Body of pancreas (tissue), 4 donors: ENCODE data around the gene BCAS4. TPM values are rescaled to one million over a fixed set of nuclear protein-coding genes. Genes with fewer than 3 reads are reported as not detected.

Experiments
- ATAC-seq: fragments of 150-250 bp; one replicate; pipeline ENCODE4 v1.9.1; 2016
- DNase-seq, 4 donors: peaks; one replicate each; pipeline ENCODE4 v3.0.0-alpha.2; 2019
- H3K27ac ChIP-seq, 4 donors: fragments of 200-600 bp; sonication (generic); 1 replicate in 3 of 4; 2 replicates in 1 of 4; pipeline versions ENCODE4 v1.5.1 to v1.6.1; 2016 to 2019; ENCODE audit warnings: mild to moderate bottlenecking in 1 of 4, mixed read lengths in 1 of 4, moderate library complexity in 1 of 4
- H3K27me3 ChIP-seq, 2 donors: fragments of 200-600 bp; sonication (generic); one replicate each; pipeline ENCODE4 v1.6.0; 2016; ENCODE audit warnings: mild to moderate bottlenecking in 1 of 2
- H3K36me3 ChIP-seq, 2 donors: fragments of 200-600 bp; sonication (generic); replicated peaks in 1 of 2; 2 replicates each; pipeline ENCODE4 v1.5.1; 2016; ENCODE audit warnings: low read depth in 2 of 2; ENCODE audit not compliant: insufficient read depth in 1 of 2
- H3K4me1 ChIP-seq: fragments of 200-600 bp; sonication (generic); one replicate; pipeline ENCODE4 v1.6.0; 2016
- H3K4me3 ChIP-seq, 2 donors: fragments of 200-600 bp; sonication (generic); 1 replicate in 1 of 2; 2 replicates in 1 of 2; pipeline ENCODE4 v1.5.1; 2016 to 2019
- H3K9me3 ChIP-seq, 3 donors: fragments of 200-600 bp; sonication (generic); 1 replicate in 2 of 3; 2 replicates in 1 of 3; pipeline ENCODE4 v1.5.1; 2016
- CTCF ChIP-seq, 7 experiments: fragments of 450-650 bp in 4 of 7; fragments of 200-600 bp in 3 of 7; sonication (generic) in 3 of 7; IDR thresholded peaks; one replicate each; pipeline ENCODE4 v1.5.1; 2016 to 2019; ENCODE audit warnings: antibody characterized with exemption in 7 of 7
- POLR2A ChIP-seq, 3 donors: fragments of 450-650 bp; IDR thresholded peaks; one replicate each; pipeline ENCODE4 v1.6.1; 2016; ENCODE audit warnings: antibody characterized with exemption in 3 of 3, mild to moderate bottlenecking in 2 of 3
- WGBS, 2 donors: methylation state at CpG; one replicate each; pipeline ENCODE4 v1.1.5; 2017; 5-methylcytosine and 5-hydroxymethylcytosine counted together
- intact Hi-C: fragments of 100-400 bp; cut with DNase I; formaldehyde crosslinking; loops from one replicate; pipeline ENCODE4 v1.15.1; 2023
- total RNA-seq, 2 donors: library from RNA; depleted of rRNA; stranded (reverse); fragments of >200 nt; gene quantifications; one replicate each; pipeline ENCODE4 v1.1.0, GENCODE V29; 2016

Gene BCAS4
- total RNA-seq, 2 donors from 2014 or later: under 0.01 to 2.3 TPM

DNA sequence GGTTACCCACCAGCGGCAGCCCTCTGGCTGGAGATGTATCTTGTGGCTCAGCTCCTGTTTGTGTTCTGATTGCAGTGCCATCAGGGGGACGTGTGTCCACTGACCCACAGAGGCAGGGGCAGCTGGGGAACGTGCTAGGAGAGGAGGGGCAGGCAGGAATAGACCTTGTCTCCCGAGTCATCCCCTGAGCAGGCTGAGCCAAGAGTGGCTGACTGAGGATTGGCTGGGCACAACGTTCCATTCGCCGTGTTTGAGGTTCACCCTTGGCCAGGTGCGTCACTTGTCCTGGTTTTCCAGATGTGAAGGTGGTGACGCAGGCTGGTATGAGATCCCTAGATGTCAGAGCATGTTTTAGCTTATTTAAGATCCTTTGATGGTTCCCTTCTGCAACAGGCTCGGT, 78.7 kb downstream of the BCAS4 start:
- intact Hi-C loops: no loop called here
- DNase-seq (no peak), ATAC-seq (no peak)
- Histone ChIP-seq H3K27ac (no peak overlapping the region), H3K27me3 (no peaks in the 10 kb centered on the region), H3K4me1 (no peaks in the 10 kb centered on the region), H3K9me3 (no peaks in the 10 kb centered on the region), H3K4me3 (no peak overlapping the region), H3K36me3 (no peaks in the 10 kb centered on the region)
- 79% methylated on average over 8 to 10 of the region's 10 CpGs for WGBS, 2 donors
- no peak for TF ChIP-seq POLR2A (IDR thresholded peaks at IDR 0.05)
- no peak for TF ChIP-seq CTCF (IDR thresholded peaks at IDR 0.05)

- intact Hi-C loops: no loop called here
- H3K36me3 ChIP-seq: no peaks in the 10 kb centered on the region
- H3K9me3 ChIP-seq: no peaks in the 10 kb centered on the region
- H3K27me3 ChIP-seq: no peaks in the 10 kb centered on the region
- no peaks in the 10 kb centered on the region for H3K4me1 ChIP-seq
- ATAC-seq (no peak), DNase-seq (no peak)
- WGBS, 2 donors: 88 to 95% methylated on average over 7 to 10 of the region's 10 CpGs
- no peak overlapping the region for H3K27ac ChIP-seq
- H3K4me3 ChIP-seq: no peak overlapping the region
- TF ChIP-seq POLR2A (IDR thresholded peaks at IDR 0.05): no peak
These were observed 79.4 kb downstream of the BCAS4 start for GRCh38 chr20:50874111-50874757.

GRCh38 chr20:50874758-50875665, 80.2 kb downstream of the BCAS4 start:
- ATAC-seq: no peak
- H3K27ac ChIP-seq: no peak overlapping the region
- intact Hi-C loops: no loop called here

GRCh38 chr20:50876063-50876685, 81.3 kb downstream of the BCAS4 start:
- H3K27ac ChIP-seq: no peak overlapping the region
- no peaks in the 10 kb centered on the region for H3K9me3 ChIP-seq
- WGBS, 2 donors: 86 to 91% methylated on average over 19 of the region's 19 CpGs
- H3K4me1 ChIP-seq: no peaks in the 10 kb centered on the region
- no peak overlapping the region for H3K4me3 ChIP-seq
- no peak for TF ChIP-seq POLR2A (IDR thresholded peaks at IDR 0.05)
- ATAC-seq (no peak), DNase-seq (no peak)
- no peaks in the 10 kb centered on the region for H3K36me3 ChIP-seq
- intact Hi-C loops: no loop called here
- no peaks in the 10 kb centered on the region for H3K27me3 ChIP-seq

More at GRCh38 chr20:50874758-50875665, 80.2 kb downstream of the BCAS4 start:
- TF ChIP-seq POLR2A (IDR thresholded peaks at IDR 0.05): no peak
- WGBS, 2 donors: 89 to 91% methylated on average over 15 to 28 of the region's 28 CpGs
- Histone ChIP-seq H3K36me3 (no peaks in the 10 kb centered on the region), H3K9me3 (no peaks in the 10 kb centered on the region), H3K4me3 (no peak overlapping the region), H3K27me3 (no peaks in the 10 kb centered on the region), H3K4me1 (no peaks in the 10 kb centered on the region)
- DNase-seq: no peak

DNA sequence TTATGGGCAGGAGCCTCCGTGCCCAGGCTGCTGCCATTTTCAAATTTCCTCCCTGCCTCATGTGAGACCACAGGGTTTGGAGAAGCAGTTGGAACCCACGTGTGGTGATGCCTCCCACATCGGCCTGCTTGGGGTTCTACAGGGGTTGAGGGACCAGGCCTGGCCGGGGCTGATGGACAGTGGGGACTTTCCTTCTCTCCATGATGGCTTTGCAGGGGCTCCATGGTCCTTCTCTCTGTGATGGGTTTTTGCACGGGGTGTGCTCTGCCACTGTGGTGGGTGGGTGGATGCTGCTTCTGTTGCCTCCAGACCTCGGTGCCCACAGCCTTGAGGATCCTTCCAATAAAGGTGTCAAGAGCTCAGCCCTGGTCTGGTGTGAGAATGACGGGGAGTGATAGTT, 82.0 kb downstream of the BCAS4 start:
- H3K27me3 ChIP-seq: no peaks in the 10 kb centered on the region
- WGBS, 2 donors: 91 to 93% methylated on average over 2 to 7 of the region's 7 CpGs
- H3K4me3 ChIP-seq: no peak overlapping the region
- no peaks in the 10 kb centered on the region for H3K4me1 ChIP-seq
- H3K27ac ChIP-seq: no peak overlapping the region
- intact Hi-C loops: no loop called here
- DNase-seq: no peak
- no peaks in the 10 kb centered on the region for H3K9me3 ChIP-seq
- ATAC-seq: no peak
- H3K36me3 ChIP-seq: no peaks in the 10 kb centered on the region
- TF ChIP-seq CTCF (IDR thresholded peaks at IDR 0.05): no peak
- no peak for TF ChIP-seq POLR2A (IDR thresholded peaks at IDR 0.05)

- TF ChIP-seq POLR2A (IDR thresholded peaks at IDR 0.05) (no peak), CTCF (IDR thresholded peaks at IDR 0.05) (no peak)
- DNase-seq (no peak), ATAC-seq (no peak)
- 92 to 97% methylated on average over 6 of the region's 6 CpGs for WGBS, 2 donors
- no peaks in the 10 kb centered on the region for H3K27me3 ChIP-seq
- H3K9me3 ChIP-seq: no peaks in the 10 kb centered on the region
- no peaks in the 10 kb centered on the region for H3K4me1 ChIP-seq
- no peak overlapping the region for H3K27ac ChIP-seq
- H3K36me3 ChIP-seq: no peaks in the 10 kb centered on the region
- H3K4me3 ChIP-seq: no peak overlapping the region
- intact Hi-C loops: no loop called here
These were observed 82.4 kb downstream of the BCAS4 start for GRCh38 chr20:50877232-50877743.
